IMR-90 (cell line): ENCODE data around the gene PROZ. TPM values are rescaled to one million over a fixed set of nuclear protein-coding genes. Genes with fewer than 3 reads are reported as not detected.

Experiments
- ATAC-seq: fragments of 200-7000 bp; cut with Tn5 transposase; 2 replicates; pipeline ENCODE4 v1.9.1; 2020; ENCODE audit warnings: low read depth, mild to moderate bottlenecking, moderate library complexity
- BruUV-seq: library from RNA; stranded (reverse); fragments of 400-500 nt; replicated peaks from 2 replicates; lab custom pipeline; 2021; lab: Mats Ljungman, UMichigan
- CTCF ChIA-PET: fragments of 300-600 bp; formaldehyde crosslinking; extraction: SDS; loops from one replicate; lab custom pipeline; 2021; ENCODE audit warnings: antibody characterized with exemption; lab: Yijun Ruan, JAX
- POLR2A ChIA-PET: fragments of 300-600 bp; sonication (Branson Sonifier 250); formaldehyde crosslinking; loops from one replicate; lab custom pipeline; 2022; ENCODE audit warnings: antibody characterized with exemption; ENCODE audit not compliant: unreplicated experiment; lab: Charles Lee
- DNase-seq: peaks from one replicate; pipeline ENCODE4 v3.0.0; 2013
- H2AFZ ChIP-seq: replicated peaks from 2 replicates; pipeline ENCODE3; 2013; ENCODE audit warnings: low read length, mild to moderate bottlenecking; ENCODE audit not compliant: poor library complexity
- H2AK5ac ChIP-seq: 2 replicates; pipeline ENCODE4 v1.6.1; 2013; ENCODE audit warnings: low read depth, low read length, inconsistent platforms
- H2AK9ac ChIP-seq: replicated peaks from 2 replicates; pipeline ENCODE3; 2013; ENCODE audit warnings: mild to moderate bottlenecking, low read depth, low read length, moderate library complexity; ENCODE audit not compliant: poor library complexity
- H2BK120ac ChIP-seq: 2 replicates; pipeline ENCODE4 v1.6.1; 2013; ENCODE audit warnings: low read depth, low read length, inconsistent platforms
- H2BK15ac ChIP-seq: 3 replicates; pipeline ENCODE4 v1.6.1; 2013; ENCODE audit warnings: low read depth, low read length, inconsistent platforms
- H2BK20ac ChIP-seq: 2 replicates; pipeline ENCODE4 v1.6.1; 2013; ENCODE audit warnings: low read depth, mild to moderate bottlenecking, inconsistent platforms, low read length, moderate library complexity
- H2BK5ac ChIP-seq: 2 replicates; pipeline ENCODE4 v1.6.1; 2013; ENCODE audit warnings: mild to moderate bottlenecking, low read depth, low read length, inconsistent platforms; ENCODE audit not compliant: poor library complexity, severe bottlenecking
- H3K14ac ChIP-seq: replicated peaks from 2 replicates; pipeline ENCODE4 v1.6.1; 2013; ENCODE audit warnings: low read depth, low read length, inconsistent platforms
- H3K18ac ChIP-seq: 2 replicates; pipeline ENCODE4 v1.6.1; 2013; ENCODE audit warnings: low read depth, low read length, control low read depth
- H3K23ac ChIP-seq: 2 replicates; pipeline ENCODE4 v1.6.1; 2013; ENCODE audit warnings: low read depth, low read length, inconsistent platforms
- H3K27ac ChIP-seq: 2 replicates; pipeline ENCODE4 v1.5.1; 2013; ENCODE audit warnings: mild to moderate bottlenecking, control low read depth, low read length; ENCODE audit not compliant: insufficient read depth
- H3K27me3 ChIP-seq: 2 replicates; pipeline ENCODE4 v1.6.1; 2013; ENCODE audit warnings: low read length; ENCODE audit not compliant: control insufficient read depth, insufficient read depth
- H3K36me3 ChIP-seq: 2 replicates; pipeline ENCODE4 v1.6.1; 2013; ENCODE audit warnings: low read length, mixed read lengths; ENCODE audit not compliant: control insufficient read depth, insufficient read depth
- H3K4ac ChIP-seq: 2 replicates; pipeline ENCODE4 v1.6.1; 2013; ENCODE audit warnings: low read depth, low read length, inconsistent platforms
- H3K4me1 ChIP-seq: 2 replicates; pipeline ENCODE4 v1.6.1; 2013; ENCODE audit warnings: low read length, mixed read lengths; ENCODE audit not compliant: control insufficient read depth, insufficient read depth
- H3K4me2 ChIP-seq: 2 replicates; pipeline ENCODE4 v1.6.1; 2013; ENCODE audit warnings: low read depth, mild to moderate bottlenecking, control low read depth, low read length, moderate library complexity
- H3K4me3 ChIP-seq: 2 replicates; pipeline ENCODE4 v1.5.1; 2013; ENCODE audit warnings: low read depth, mild to moderate bottlenecking, control low read depth, low read length, moderate library complexity; ENCODE audit not compliant: insufficient read depth
- H3K56ac ChIP-seq: 2 replicates; pipeline ENCODE4 v1.6.1; 2013; ENCODE audit warnings: low read length, inconsistent platforms; ENCODE audit not compliant: insufficient read depth; ENCODE audit errors: extremely low read depth
- H3K79me1 ChIP-seq, 2 experiments: 2 replicates each; pipeline ENCODE4 v1.6.1; 2013; ENCODE audit warnings: low read length in 2 of 2, inconsistent platforms in 1 of 2, low read depth in 1 of 2
- H3K9ac ChIP-seq: 2 replicates; pipeline ENCODE4 v1.6.1; 2013; ENCODE audit warnings: low read depth, low read length, control low read depth
- H3K9me1 ChIP-seq: 2 replicates; pipeline ENCODE4 v1.6.1; 2013; ENCODE audit warnings: low read length, inconsistent platforms; ENCODE audit not compliant: insufficient read depth
- H3K9me3 ChIP-seq: 2 replicates; pipeline ENCODE4 v1.6.1; 2013; ENCODE audit warnings: low read length; ENCODE audit not compliant: control insufficient read depth, insufficient read depth
- H4K20me1 ChIP-seq: 2 replicates; pipeline ENCODE4 v1.6.1; 2013; ENCODE audit warnings: low read length, inconsistent platforms; ENCODE audit not compliant: insufficient read depth
- H4K5ac ChIP-seq: 2 replicates; pipeline ENCODE4 v1.6.1; 2013; ENCODE audit warnings: mild to moderate bottlenecking, low read depth, low read length, control low read depth
- H4K8ac ChIP-seq, 2 experiments: 2 replicates each; pipeline ENCODE4 v1.6.1; 2013; ENCODE audit warnings: low read depth in 2 of 2, low read length in 2 of 2, control low read depth in 1 of 2, inconsistent platforms in 1 of 2
- H4K91ac ChIP-seq: 2 replicates; pipeline ENCODE4 v1.6.1; 2013; ENCODE audit warnings: low read depth, low read length, inconsistent platforms; ENCODE audit not compliant: insufficient read depth
- BHLHE40 ChIP-seq: fragments of 150-350 bp; IDR thresholded peaks from 2 replicates; pipeline ENCODE4 v1.6.1; 2016; ENCODE audit warnings: mild to moderate bottlenecking, low read depth, low read length
- ELK1 ChIP-seq: fragments of 150-350 bp; IDR thresholded peaks from 2 replicates; pipeline ENCODE4 v1.6.1; 2016; ENCODE audit warnings: low read depth, mild to moderate bottlenecking, low read length, moderate library complexity, borderline replicate concordance
- FOS ChIP-seq: fragments of 150-350 bp; IDR thresholded peaks from 2 replicates; pipeline ENCODE4 v1.6.1; 2016; ENCODE audit warnings: low read depth, low read length
- MAFK ChIP-seq: IDR thresholded peaks from 2 replicates; pipeline ENCODE4 v1.6.1; 2012; ENCODE audit warnings: low read depth, low read length, improper control_type of control experiment
- NFE2L2 ChIP-seq: fragments of 150-350 bp; IDR thresholded peaks from 2 replicates; pipeline ENCODE4 v1.6.1; 2016; ENCODE audit warnings: low read depth, mild to moderate bottlenecking, low read length
- POLR2A ChIP-seq: IDR thresholded peaks from 2 replicates; pipeline ENCODE4 v1.6.1; 2012; ENCODE audit warnings: mild to moderate bottlenecking, low read depth, low read length
- RAD21 ChIP-seq: IDR thresholded peaks from 2 replicates; pipeline ENCODE4 v1.6.1; 2012; ENCODE audit warnings: low read length, improper control_type of control experiment
- RCOR1 ChIP-seq: IDR thresholded peaks from 2 replicates; pipeline ENCODE4 v1.6.1; 2012; ENCODE audit warnings: mild to moderate bottlenecking, low read length, improper control_type of control experiment; ENCODE audit not compliant: insufficient replicate concordance
- RFX5 ChIP-seq: IDR thresholded peaks from 2 replicates; pipeline ENCODE4 v1.8.0; 2012; ENCODE audit warnings: low read depth, mild to moderate bottlenecking, low read length, moderate library complexity
- WGBS, 2 experiments: methylation state at CpG; one replicate each; pipeline versions ENCODE4 v1.1.5 to v1.1.7; 2013; ENCODE audit warnings: missing lambda C conversion rate in 2 of 2; ENCODE audit not compliant: insufficient read length in 1 of 2; ENCODE audit errors: extremely low coverage in 2 of 2; 5-methylcytosine and 5-hydroxymethylcytosine counted together
- dilution Hi-C: fragments of 300-500 bp; cut with HindIII; formaldehyde crosslinking; loops from one replicate; pipeline ENCODE4 v1.14.3; 2018; ENCODE audit warnings: low sequenced_read_pairs; ENCODE audit not compliant: unreplicated experiment
- in situ Hi-C: fragments of 300-500 bp; cut with MboI; formaldehyde crosslinking; loops from 3 replicates; pipeline ENCODE4 v1.14.3; 2019; ENCODE audit warnings: low sequenced_read_pairs, inconsistent platforms, mixed read lengths
- intact Hi-C: fragments of 100-400 bp; cut with micrococcal nuclease; formaldehyde crosslinking; loops from 2 replicates; pipeline ENCODE4 v1.10.0; 2022
- polyA plus RNA-seq, 3 experiments: library from polyadenylated mRNA; depleted of rRNA; stranded (reverse); fragments of >200 nt; gene quantifications; 2 replicates each; pipeline ENCODE4 v1.2.3, GENCODE V29; 2012; ENCODE audit warnings: low replicate concordance in 1 of 3
- total RNA-seq: library from RNA; depleted of rRNA; stranded (reverse); fragments of >200 nt; gene quantifications from 2 replicates; pipeline ENCODE4 v1.2.3, GENCODE V29; 2012

The PROZ gene
- total and polyA plus RNA-seq, 2 of the 4 experiments (the other 2 are of a cell fraction) = not detected

- Histone ChIP-seq H3K18ac (peak overlapping the region; percentile 18), H2BK15ac (0 out of 3 replicates have a peak overlapping the region, but pooled peaks have one; percentile 43), H2AFZ (no peak overlapping the region), H3K4ac (peak overlapping the region; percentile 62), H4K5ac (peak overlapping the region; percentile 31), H3K56ac (no peak overlapping the region), H3K27ac (peak overlapping the region; percentile 70; the same call in 1 of the 2 replicates), H3K14ac (peak overlapping the region; percentile 66), H3K9me3 (no peaks in the 10 kb centered on the region), H2BK120ac (peak overlapping the region; percentile 63; the same call in 1 of the 2 replicates), H3K36me3 (peaks cover 44% of the 10 kb centered on the region), H4K91ac (peak overlapping the region; percentile 78), H2BK20ac (no peak overlapping the region), H3K27me3 (no peaks in the 10 kb centered on the region), H3K9ac (no peak overlapping the region), H2AK5ac (peak overlapping the region; percentile 48), H2BK5ac (peak overlapping the region; percentile 54), H4K8ac (peak overlapping the region; percentile 58 to 77; a peak in 2 of 4 replicates), H3K79me1 (peaks cover 45 to 64% of the 10 kb centered on the region in 2 experiments), H3K4me1 (peaks cover 22% of the 10 kb centered on the region), H4K20me1 (no peaks in the 10 kb centered on the region), H3K9me1 (peaks cover 17% of the 10 kb centered on the region), H3K4me3 (no peak overlapping the region), H3K23ac (no peak overlapping the region), H2AK9ac (no peak overlapping the region), H3K4me2 (no peak overlapping the region; the same call in 1 of the 2 replicates)
- no TSS peak for BruUV-seq
- ATAC-seq (no peak), DNase-seq (no peak)
- intact Hi-C loops = no loop called here
- TF ChIP-seq BHLHE40 = no peak
- TF ChIP-seq NFE2L2 = no peak
- TF ChIP-seq POLR2A = no peak
- TF ChIP-seq MAFK = no peak
- no peak for TF ChIP-seq ELK1
- TF ChIP-seq RAD21 = no peak
- no peak for TF ChIP-seq FOS
- no peak for TF ChIP-seq RCOR1
- TF ChIP-seq RFX5 = no peak
- ChIA-PET CTCF (no interaction called here), POLR2A (no interaction called here)
- dilution Hi-C loops = no loop called here
- in situ Hi-C loops = no loop called here
- no CpG with 5 or more reads among the region's 6 CpGs for WGBS, 2 experiments
These were observed 36.9 kb downstream of the PROZ start for GRCh38 chr13:113195360-113195759.
